Measurements from ENCODE around the gene CFI.
"Not testable (repeated sequence)": the region's sequence is repeated elsewhere in the genome, so short reads cannot be mapped to it uniquely, and the experiment has no call there.

The CFI gene

GRCh38 chr4:109795059-109795458 lies 6.7 kb downstream of the CFI start:
- no peak for DNase-seq

DNA sequence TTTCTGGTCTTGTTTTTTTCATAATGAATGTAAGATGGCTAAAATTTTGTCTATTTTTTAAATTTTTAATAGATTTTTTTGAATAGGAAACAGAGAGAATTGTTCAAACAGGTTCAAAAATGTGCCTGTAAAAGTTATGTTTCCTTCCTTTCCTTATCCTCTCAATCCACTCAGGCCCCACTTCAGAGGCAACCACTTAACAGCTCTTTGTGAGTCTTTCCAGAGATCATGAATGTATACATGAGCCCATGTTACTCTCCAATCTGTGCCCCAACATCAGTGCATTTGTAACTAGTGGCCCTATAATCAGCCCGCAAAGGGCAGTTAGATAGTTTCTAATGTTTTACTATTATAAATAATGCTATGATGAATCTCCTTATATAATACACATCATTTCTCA lies 14.0 kb downstream of the CFI start:
- DNase-seq: no peak

- DNase-seq: no peak
Observed at GRCh38 chr4:109786846-109787245, 15.0 kb downstream of the CFI start.

DNA sequence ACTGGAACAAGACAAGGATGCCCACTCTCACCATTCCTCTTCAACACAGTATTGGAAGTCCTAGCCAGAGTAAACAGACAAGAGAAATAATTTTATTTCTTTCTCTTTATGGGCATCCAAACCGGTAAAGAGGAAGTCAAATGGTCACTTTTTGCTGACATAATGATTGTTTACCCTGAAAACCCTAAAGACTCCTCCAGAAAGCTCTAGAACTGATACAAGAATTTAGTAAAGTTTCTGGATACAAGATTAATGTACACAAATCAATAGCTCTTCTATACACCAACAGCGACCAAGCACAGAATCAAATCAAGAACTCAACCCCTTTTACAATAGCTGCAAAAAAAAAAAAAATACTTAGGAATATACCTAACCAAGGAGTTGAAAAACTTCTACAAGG lies 19.7 kb downstream of the CFI start:
- DNase-seq: not testable (repeated sequence)

- DNase-seq: no peak
Observed at GRCh38 chr4:109764789-109765402, 36.9 kb downstream of the CFI start.

- DNase-seq: no peak
Observed at GRCh38 chr4:109764376-109764775, 37.4 kb downstream of the CFI start.

- DNase-seq: no peak
Observed at GRCh38 chr4:109760682-109761081, 41.1 kb downstream of the CFI start.

DNA sequence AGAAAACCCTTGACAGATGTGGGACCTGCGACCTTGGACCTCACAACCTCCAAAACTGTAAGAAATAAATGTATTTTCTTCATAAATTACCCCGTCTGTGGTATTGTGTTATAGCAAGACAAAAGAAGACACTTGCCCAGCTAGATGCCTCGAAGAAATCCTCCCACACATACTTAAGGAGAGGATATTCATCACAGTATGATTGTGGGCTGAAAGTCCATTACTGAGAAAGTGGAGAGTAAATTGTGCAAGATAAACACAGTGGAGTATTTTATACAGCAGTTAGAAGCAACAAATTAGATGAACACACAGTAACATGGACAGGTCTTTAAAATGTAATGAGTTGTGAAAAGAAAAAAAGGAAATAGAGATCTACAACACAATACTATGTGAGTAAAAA lies 46.1 kb downstream of the CFI start:
- DNase-seq: no peak

DNA sequence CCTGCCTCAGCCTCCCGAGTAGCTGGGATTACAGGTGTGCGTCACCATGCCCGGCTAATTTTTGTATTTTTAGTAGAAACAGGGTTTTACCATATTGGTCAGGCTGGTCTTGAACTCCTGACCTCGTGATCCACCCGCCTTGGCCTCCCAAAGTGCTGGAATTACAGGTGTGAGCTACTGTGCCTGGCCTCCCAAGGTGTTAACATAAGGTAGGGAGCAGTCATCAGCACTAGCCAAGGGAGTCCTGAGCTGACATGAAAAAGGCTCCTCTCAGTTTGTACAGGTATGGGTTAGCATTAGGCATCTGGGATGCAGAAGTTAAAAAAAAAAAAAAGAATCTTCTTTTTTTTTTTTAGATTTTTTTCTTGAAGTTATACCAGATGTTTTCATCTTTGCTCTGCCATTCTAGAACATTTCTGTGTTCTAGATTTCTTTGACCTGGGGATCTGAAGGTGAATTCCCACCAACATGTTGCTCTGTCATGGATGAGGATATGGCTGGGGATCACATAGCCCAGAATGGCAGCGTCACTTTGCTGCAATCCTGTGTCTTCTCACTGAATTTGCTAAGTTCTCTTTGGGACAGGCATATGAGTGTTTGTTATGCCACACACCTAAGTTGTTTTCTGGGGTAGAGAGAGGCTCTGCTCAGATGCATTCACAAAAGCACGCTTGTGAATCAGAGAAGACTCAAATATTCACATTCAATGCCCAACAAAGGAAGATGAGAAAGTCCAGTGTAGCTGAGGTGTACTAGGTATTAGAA lies 47.5 kb downstream of the CFI start:
- DNase-seq: no peak

GRCh38 chr4:109752525-109752924 lies 49.3 kb downstream of the CFI start:
- DNase-seq: no peak

GRCh38 chr4:109751852-109752251 lies 49.9 kb downstream of the CFI start:
- no peak for DNase-seq

- DNase-seq: no peak
Observed at GRCh38 chr4:109750652-109751244, 51.1 kb downstream of the CFI start.

DNA sequence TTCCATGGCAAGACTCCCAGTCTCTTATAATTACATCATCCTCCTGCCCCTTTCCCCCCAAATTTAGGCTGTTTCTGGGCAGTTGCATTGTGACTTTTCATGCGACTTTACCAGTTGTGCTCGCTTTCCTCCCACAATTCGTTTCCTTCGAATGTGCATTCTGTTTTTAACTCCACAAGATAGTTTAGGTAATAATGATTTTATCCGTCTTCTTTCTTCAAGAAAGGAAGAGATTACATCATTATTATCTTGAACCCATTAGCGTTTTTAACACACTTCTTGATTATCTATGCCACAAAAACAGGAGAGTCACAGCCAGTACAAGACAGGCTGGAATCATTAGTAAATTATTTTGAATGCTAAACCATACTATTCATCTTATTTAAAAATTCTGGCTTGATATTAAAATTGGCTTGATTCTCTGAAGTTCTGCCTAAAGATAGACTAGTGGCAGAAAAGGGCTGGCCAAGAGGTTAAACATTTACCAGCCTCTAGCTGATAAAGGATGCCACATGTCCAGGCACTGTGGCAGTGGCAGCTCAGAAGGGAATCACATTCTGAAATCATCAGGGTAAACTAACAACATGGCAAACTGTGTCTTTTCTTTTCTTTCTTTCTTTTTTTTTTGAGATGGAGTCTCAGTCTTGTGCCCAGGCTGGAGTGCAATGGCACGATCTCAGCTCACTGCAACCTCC lies 52.3 kb downstream of the CFI start:
- DNase-seq: no peak

- no peak for DNase-seq
Observed at GRCh38 chr4:109748114-109748513, 53.7 kb downstream of the CFI start.

GRCh38 chr4:109746728-109747127 lies 55.1 kb downstream of the CFI start:
- no peak for DNase-seq

GRCh38 chr4:109745830-109746229 lies 56.0 kb downstream of the CFI start:
- DNase-seq: no peak

- DNase-seq: no peak
Observed at GRCh38 chr4:109739547-109739946, 62.3 kb downstream of the CFI start.

DNA sequence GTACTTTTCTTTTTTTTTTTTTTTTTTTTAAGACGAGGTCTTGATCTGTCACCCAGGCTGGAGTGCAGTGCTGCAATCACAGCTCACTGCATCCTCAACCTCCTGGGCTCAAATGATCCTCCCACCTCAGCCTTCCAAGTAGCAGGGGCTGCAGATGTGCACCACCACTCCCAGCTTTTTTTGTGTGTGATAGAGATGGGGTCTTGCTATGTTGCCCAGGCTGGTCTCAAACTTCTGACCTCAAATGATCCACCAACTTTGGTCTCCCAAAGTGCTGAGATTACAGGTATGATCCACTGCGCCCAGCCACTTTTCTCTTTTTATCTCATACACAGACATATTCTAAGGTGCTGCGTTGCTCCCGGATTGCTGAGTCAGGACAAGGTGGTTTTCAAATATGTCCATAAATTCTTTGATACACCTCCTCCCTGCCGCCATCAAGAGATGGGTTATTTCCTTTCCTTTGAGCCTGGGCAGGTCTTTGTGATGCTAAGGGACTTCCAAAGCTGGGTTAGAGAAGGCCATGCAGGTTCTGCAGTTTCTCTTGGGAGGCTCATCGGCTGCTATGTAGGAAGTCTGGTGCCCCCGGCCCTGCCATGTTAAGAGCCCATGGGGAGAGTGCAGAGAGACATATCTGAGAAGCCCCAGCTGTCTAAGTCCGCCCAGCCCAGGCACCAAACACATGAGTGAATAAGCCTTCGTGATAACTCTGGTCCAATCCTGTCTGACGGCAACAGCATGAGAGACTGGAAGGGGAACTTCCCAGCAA lies 63.5 kb downstream of the CFI start:
- no peak for DNase-seq

DNA sequence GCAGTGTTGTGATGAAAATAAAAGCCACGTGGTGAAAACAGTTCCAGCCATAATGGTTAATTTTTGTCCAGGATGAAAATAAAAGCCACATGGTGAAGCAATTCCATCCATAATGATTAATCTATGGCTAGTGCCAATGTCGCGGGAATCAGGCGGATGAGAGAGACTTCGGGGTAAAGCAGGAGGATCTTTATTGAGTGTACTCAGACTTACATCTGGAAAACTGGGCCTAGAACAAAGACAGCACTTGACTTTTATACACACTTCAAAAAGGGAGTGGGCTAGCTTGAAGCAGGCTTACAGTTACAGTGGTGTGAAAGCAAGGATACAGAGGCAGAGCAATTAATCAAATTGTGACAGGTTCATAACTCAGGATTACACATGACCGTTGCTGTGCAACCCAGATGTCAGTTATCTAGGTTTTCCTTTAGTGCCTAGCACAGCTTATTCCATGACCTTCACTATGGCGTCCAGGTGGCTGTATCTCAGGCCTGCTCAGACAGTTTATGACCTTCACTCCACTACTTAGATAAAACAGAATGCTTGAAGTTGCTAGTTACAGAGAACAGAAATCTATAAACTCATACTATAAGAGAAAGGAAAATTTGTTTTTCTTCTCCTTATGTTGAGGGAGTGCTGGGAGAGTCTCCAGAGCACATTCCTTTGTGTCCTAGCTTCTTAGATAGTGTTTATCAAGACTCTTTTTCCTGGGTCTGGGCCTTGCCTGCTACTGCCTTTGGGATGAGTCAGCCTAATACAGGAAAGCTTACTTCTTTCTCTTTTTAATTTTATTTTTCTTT lies 66.0 kb downstream of the CFI start:
- DNase-seq: peak; percentile 2

DNA sequence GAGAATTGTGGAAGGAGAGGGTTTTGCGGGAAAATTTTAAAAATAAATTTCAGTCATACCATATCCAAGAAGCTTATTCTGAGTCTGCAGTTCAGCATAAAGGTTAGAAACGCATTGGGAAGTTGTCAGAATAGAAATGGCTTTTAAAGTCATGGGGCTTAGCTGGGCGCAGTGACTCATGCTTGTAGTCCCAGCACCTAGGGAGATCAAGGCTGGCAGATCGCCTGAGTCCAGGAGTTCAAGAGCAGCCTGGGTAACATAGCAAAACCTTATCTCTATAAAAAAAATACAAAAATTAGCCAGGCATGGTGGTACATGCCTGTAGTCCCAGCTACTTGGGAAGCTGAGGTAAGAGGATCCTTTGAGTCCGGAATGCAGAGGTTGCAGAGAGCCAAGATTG lies 68.1 kb downstream of the CFI start:
- no peak for DNase-seq

GRCh38 chr4:109730619-109731545 lies 70.9 kb downstream of the CFI start:
- no peak for DNase-seq

Measured in NCI-H2171 treated with DMSO at 0.1 percent for 48 hours (cell line).